ENCODE data around the gene GASK1B.

Gene GASK1B

DNA sequence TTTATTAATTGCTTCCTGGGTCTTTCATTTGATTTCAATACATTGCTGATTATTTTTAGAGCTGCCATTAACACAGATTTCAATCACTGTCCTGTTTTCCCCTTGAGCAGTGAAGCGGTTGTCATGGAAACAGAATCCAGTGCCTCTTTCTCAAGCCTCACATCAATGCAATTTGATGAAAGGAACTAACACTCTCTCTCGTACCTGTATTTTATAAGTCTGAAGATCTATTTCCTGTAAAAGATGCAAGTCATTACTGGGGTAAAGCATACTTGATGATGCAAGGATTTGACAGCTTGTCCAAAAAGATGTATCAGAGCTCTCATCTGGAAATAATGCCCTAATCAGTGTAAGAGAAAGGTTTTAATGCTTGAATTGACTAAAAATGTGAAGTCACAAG lies 17.9 kb upstream of the GASK1B start:
- TF ChIP-seq, protein P1, sequence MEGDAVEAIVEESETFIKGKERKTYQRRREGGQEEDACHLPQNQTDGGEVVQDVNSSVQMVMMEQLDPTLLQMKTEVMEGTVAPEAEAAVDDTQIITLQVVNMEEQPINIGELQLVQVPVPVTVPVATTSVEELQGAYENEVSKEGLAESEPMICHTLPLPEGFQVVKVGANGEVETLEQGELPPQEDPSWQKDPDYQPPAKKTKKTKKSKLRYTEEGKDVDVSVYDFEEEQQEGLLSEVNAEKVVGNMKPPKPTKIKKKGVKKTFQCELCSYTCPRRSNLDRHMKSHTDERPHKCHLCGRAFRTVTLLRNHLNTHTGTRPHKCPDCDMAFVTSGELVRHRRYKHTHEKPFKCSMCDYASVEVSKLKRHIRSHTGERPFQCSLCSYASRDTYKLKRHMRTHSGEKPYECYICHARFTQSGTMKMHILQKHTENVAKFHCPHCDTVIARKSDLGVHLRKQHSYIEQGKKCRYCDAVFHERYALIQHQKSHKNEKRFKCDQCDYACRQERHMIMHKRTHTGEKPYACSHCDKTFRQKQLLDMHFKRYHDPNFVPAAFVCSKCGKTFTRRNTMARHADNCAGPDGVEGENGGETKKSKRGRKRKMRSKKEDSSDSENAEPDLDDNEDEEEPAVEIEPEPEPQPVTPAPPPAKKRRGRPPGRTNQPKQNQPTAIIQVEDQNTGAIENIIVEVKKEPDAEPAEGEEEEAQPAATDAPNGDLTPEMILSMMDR (IDR thresholded peaks at IDR 0.05; ENCODE audit: poor library complexity, severe bottlenecking) = no peak
- no peaks in the 10 kb centered on the region for H3K27me3 ChIP-seq (ENCODE audit: insufficient read depth, poor library complexity, severe bottlenecking)
- no peaks in the 10 kb centered on the region for H3K36me3 ChIP-seq (ENCODE audit: low read depth)
- no peak overlapping the region for H3K4me3 ChIP-seq (ENCODE audit: severe bottlenecking)
- no peak overlapping the region for H3K27ac ChIP-seq (ENCODE audit: poor library complexity, severe bottlenecking)
- no peaks in the 10 kb centered on the region for H3K4me1 ChIP-seq (ENCODE audit: insufficient read depth, poor library complexity, severe bottlenecking)
- no peaks in the 10 kb centered on the region for H3K9me3 ChIP-seq (ENCODE audit: severe bottlenecking)
- no peak for ATAC-seq (ENCODE audit: low read depth)
- no peak for DNase-seq (ENCODE audit: low spot score)

DNA sequence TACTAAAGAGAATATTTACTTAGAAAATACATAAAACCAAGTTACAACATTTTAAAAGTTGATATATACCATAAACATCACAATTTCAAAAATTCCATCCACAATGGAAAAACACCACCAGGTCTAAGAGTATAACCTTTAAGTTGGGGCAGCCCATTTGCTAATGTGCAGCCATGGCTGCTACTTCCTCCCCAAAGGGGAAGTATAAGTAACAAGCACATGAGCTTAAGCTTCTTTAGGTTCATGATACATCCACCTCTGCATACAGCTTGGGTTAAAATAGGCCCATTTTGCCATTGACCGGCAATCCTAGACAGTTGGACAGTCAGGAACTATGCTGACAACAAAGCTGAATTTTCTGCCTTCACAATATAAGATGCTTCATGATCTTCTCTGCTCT lies 16.6 kb upstream of the GASK1B start:
- ATAC-seq (ENCODE audit: low read depth) = no peak
- Histone ChIP-seq H3K4me3 (ENCODE audit: severe bottlenecking) (no peak overlapping the region), H3K36me3 (ENCODE audit: low read depth) (no peaks in the 10 kb centered on the region), H3K9me3 (ENCODE audit: severe bottlenecking) (no peaks in the 10 kb centered on the region), H3K27ac (ENCODE audit: poor library complexity, severe bottlenecking) (no peak overlapping the region), H3K27me3 (ENCODE audit: insufficient read depth, poor library complexity, severe bottlenecking) (no peaks in the 10 kb centered on the region), H3K4me1 (ENCODE audit: insufficient read depth, poor library complexity, severe bottlenecking) (no peaks in the 10 kb centered on the region)
- no peak for DNase-seq (ENCODE audit: low spot score)
- TF ChIP-seq, protein P1 (IDR thresholded peaks at IDR 0.05; ENCODE audit: poor library complexity, severe bottlenecking) = no peak

DNA sequence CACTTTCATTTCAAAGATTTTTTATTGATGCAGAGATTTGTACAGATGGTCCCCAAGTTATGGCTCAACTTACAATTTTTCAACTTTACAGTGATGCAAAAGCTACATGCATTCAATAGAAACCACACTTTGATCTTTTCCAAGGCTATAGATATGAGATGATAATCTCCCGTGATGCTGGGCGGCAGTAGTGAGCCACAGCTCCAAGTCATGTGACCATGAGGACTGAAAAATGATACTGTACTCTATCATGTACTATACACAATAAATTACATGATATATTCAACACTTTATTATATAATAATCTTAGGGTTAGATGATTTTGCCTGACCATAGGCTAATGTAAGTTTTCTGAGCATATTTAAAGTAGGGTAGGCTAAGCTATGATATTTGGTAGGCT lies 14.0 kb upstream of the GASK1B start:
- H3K9me3 ChIP-seq (ENCODE audit: severe bottlenecking) = no peaks in the 10 kb centered on the region
- H3K27ac ChIP-seq (ENCODE audit: poor library complexity, severe bottlenecking) = no peak overlapping the region
- TF ChIP-seq, protein P1 (IDR thresholded peaks at IDR 0.05; ENCODE audit: poor library complexity, severe bottlenecking) = no peak
- no peaks in the 10 kb centered on the region for H3K27me3 ChIP-seq (ENCODE audit: insufficient read depth, poor library complexity, severe bottlenecking)
- H3K36me3 ChIP-seq (ENCODE audit: low read depth) = no peaks in the 10 kb centered on the region
- no peak overlapping the region for H3K4me3 ChIP-seq (ENCODE audit: severe bottlenecking)
- ATAC-seq (ENCODE audit: low read depth) = no peak
- no peaks in the 10 kb centered on the region for H3K4me1 ChIP-seq (ENCODE audit: insufficient read depth, poor library complexity, severe bottlenecking)
- no peak for DNase-seq (ENCODE audit: low spot score)

DNA sequence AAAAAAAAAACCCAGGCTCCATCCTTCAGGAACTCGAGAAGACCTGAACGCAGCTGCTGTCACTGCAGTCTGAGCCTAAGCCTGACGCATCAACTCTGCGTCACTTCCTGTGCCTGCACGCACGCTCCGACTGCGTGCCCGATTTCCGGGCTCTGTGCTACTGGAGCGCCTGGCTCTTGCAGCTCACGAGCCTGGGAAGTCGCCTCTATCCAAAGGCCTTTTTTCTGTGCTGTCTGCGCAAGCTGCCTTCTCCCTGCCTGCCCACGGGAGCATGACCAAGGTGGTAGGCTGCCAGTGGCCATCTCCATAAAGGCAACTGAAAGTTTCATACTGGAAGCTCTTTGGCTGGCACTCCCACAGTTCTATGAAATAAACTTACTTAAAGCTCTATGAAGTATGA lies 9.9 kb upstream of the GASK1B start:
- Histone ChIP-seq H3K27me3 (ENCODE audit: insufficient read depth, poor library complexity, severe bottlenecking) (no peaks in the 10 kb centered on the region), H3K4me1 (ENCODE audit: insufficient read depth, poor library complexity, severe bottlenecking) (no peaks in the 10 kb centered on the region), H3K27ac (ENCODE audit: poor library complexity, severe bottlenecking) (no peak overlapping the region), H3K4me3 (ENCODE audit: severe bottlenecking) (no peak overlapping the region), H3K9me3 (ENCODE audit: severe bottlenecking) (no peaks in the 10 kb centered on the region), H3K36me3 (ENCODE audit: low read depth) (no peaks in the 10 kb centered on the region)
- no peak for ATAC-seq (ENCODE audit: low read depth)
- DNase-seq (ENCODE audit: low spot score) = no peak
- TF ChIP-seq, protein P1 (IDR thresholded peaks at IDR 0.05; ENCODE audit: poor library complexity, severe bottlenecking) = no peak

DNA sequence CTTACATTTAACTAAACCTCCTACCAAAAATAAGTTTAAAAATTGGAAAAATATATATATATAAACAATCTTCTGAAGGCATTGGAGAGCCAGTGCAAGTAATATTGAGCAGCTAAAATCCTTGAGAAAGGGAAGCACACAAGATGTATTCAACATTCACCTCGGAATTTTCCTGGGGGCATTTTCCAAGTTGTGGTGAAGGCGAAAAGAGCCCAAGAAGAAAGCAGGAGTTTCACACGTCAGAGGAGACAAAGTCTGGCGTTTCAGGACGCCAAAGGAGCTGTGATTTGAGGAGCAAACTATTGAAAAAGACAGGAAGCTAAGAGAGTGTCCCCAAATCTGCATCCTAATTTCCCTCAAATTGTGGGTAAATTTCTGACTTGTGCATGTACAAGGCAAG lies 9.1 kb upstream of the GASK1B start:
- H3K36me3 ChIP-seq (ENCODE audit: low read depth) = no peaks in the 10 kb centered on the region
- no peaks in the 10 kb centered on the region for H3K27me3 ChIP-seq (ENCODE audit: insufficient read depth, poor library complexity, severe bottlenecking)
- no peak overlapping the region for H3K27ac ChIP-seq (ENCODE audit: poor library complexity, severe bottlenecking)
- ATAC-seq (ENCODE audit: low read depth) = no peak
- no peak overlapping the region for H3K4me3 ChIP-seq (ENCODE audit: severe bottlenecking)
- H3K4me1 ChIP-seq (ENCODE audit: insufficient read depth, poor library complexity, severe bottlenecking) = no peaks in the 10 kb centered on the region
- no peak for DNase-seq (ENCODE audit: low spot score)
- no peaks in the 10 kb centered on the region for H3K9me3 ChIP-seq (ENCODE audit: severe bottlenecking)
- TF ChIP-seq, protein P1 (IDR thresholded peaks at IDR 0.05; ENCODE audit: poor library complexity, severe bottlenecking) = no peak
